ENCODE measurements around the gene USP25. TPM values are rescaled to one million over a fixed set of nuclear protein-coding genes. Genes with fewer than 3 reads are reported as not detected.

USP25 gene
- total RNA-seq, 3 donors from 2014 or later (not counting 1 experiment from before 2014, with no cell fraction given) = 67.0 to 95.4 (median 76.4) TPM

DNA sequence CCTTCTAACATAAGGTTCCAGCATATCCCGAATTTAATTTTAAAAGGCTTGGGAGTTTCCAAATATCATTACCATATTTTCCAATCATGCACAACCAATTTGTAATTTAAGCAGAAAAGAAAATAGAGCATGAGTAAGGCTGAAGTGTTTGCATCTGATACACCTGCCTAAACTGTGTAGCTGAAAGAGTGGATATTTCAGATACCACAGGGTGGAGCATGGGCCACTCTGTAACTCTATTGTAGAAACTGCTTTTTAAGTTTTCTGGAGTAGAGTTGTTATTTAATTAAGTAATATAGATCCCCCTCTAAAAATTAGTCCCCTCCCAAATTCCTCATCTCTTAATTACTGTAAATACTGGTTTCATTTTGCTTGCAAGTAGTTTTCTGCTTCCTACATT lies 199.8 kb downstream of the USP25 start:
- H3K27ac Mint-ChIP-seq = no peak overlapping the region
- H3K9me3 Mint-ChIP-seq = peaks cover under 1 to 2% of the 10 kb centered on the region in 2 donors
- Histone ChIP-seq H3K4me3 (ENCODE audit: low read length) (no peak overlapping the region), H3K9me3 (ENCODE audit: control insufficient read depth, insufficient read depth, low read length) (no peaks in the 10 kb centered on the region), H3K27me3 (ENCODE audit: control insufficient read depth, insufficient read depth, low read length) (no peaks in the 10 kb centered on the region), H3K36me3 (ENCODE audit: control insufficient read depth, insufficient read depth, low read length) (no peaks in the 10 kb centered on the region), H3K4me1 (ENCODE audit: control insufficient read depth, insufficient read depth, low read length) (no peaks in the 10 kb centered on the region), H3K27ac (ENCODE audit: low read length) (no peak overlapping the region)
- intact Hi-C loops (cut with micrococcal nuclease) = no loop called here
- WGBS (ENCODE audit: insufficient coverage) = no CpG with 5 or more reads among the region's 1 CpG
- DNase-seq (no peak), ATAC-seq (no peak)
- no peaks in the 10 kb centered on the region for H3K4me1 Mint-ChIP-seq
- TF ChIP-seq, protein P1, sequence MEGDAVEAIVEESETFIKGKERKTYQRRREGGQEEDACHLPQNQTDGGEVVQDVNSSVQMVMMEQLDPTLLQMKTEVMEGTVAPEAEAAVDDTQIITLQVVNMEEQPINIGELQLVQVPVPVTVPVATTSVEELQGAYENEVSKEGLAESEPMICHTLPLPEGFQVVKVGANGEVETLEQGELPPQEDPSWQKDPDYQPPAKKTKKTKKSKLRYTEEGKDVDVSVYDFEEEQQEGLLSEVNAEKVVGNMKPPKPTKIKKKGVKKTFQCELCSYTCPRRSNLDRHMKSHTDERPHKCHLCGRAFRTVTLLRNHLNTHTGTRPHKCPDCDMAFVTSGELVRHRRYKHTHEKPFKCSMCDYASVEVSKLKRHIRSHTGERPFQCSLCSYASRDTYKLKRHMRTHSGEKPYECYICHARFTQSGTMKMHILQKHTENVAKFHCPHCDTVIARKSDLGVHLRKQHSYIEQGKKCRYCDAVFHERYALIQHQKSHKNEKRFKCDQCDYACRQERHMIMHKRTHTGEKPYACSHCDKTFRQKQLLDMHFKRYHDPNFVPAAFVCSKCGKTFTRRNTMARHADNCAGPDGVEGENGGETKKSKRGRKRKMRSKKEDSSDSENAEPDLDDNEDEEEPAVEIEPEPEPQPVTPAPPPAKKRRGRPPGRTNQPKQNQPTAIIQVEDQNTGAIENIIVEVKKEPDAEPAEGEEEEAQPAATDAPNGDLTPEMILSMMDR (IDR thresholded peaks at IDR 0.05) = no peak
- H3K27me3 Mint-ChIP-seq (ENCODE audit: low read depth in 2 of 2) = peaks cover 0 to 5% of the 10 kb centered on the region in 2 donors
- H3K4me3 Mint-ChIP-seq = no peak overlapping the region
- H3K36me3 Mint-ChIP-seq = no peaks in the 10 kb centered on the region
